ENCODE measurements around the gene TPH2. TPM values are rescaled to one million over a fixed set of nuclear protein-coding genes. Genes with fewer than 3 reads are reported as not detected.

The TPH2 gene
- total RNA-seq, 3 donors from 2014 or later: 0.13 TPM; not detected in 2

GRCh38 chr12:71950819-71951218 is 12.2 kb downstream of the TPH2 start:
- intact Hi-C loops (cut with DNase I, micrococcal nuclease): no loop called here
- no peak overlapping the region for H3K4me3 ChIP-seq
- H3K9me3 ChIP-seq: no peaks in the 10 kb centered on the region
- no peaks in the 10 kb centered on the region for H3K36me3 ChIP-seq (ENCODE audit: low read depth)
- no peaks in the 10 kb centered on the region for H3K4me1 ChIP-seq (ENCODE audit: low read depth)
- DNase-seq (no peak), ATAC-seq (no peak)
- TF ChIP-seq, protein P1, sequence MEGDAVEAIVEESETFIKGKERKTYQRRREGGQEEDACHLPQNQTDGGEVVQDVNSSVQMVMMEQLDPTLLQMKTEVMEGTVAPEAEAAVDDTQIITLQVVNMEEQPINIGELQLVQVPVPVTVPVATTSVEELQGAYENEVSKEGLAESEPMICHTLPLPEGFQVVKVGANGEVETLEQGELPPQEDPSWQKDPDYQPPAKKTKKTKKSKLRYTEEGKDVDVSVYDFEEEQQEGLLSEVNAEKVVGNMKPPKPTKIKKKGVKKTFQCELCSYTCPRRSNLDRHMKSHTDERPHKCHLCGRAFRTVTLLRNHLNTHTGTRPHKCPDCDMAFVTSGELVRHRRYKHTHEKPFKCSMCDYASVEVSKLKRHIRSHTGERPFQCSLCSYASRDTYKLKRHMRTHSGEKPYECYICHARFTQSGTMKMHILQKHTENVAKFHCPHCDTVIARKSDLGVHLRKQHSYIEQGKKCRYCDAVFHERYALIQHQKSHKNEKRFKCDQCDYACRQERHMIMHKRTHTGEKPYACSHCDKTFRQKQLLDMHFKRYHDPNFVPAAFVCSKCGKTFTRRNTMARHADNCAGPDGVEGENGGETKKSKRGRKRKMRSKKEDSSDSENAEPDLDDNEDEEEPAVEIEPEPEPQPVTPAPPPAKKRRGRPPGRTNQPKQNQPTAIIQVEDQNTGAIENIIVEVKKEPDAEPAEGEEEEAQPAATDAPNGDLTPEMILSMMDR (IDR thresholded peaks at IDR 0.05): no peak

GRCh38 chr12:71954083-71954778 is 15.6 kb downstream of the TPH2 start:
- no peaks in the 10 kb centered on the region for H3K36me3 ChIP-seq (ENCODE audit: low read depth)

DNA sequence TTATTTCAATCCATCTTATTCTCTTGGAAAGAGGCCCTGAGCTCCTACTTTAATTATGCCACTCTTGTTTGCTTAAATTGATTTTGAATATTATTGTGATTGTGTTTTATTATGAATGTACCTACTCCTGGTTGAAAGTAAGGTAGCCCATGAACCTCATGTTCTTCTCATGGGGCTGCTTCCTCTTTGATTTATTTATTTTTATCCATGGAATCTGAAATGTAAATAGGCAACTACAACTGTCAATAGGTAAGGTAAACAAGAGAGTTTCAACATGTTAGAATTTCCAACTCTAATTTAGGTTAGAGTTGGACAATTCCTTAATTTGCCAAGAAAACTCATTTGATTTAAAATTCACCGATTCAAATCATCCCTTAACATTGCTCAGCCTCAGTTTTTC is 16.2 kb downstream of the TPH2 start:
- DNase-seq: no peak
- intact Hi-C loops (cut with DNase I, micrococcal nuclease): no loop called here
- no peak overlapping the region for H3K4me3 ChIP-seq
- H3K36me3 ChIP-seq (ENCODE audit: low read depth): no peaks in the 10 kb centered on the region
- no peaks in the 10 kb centered on the region for H3K4me1 ChIP-seq (ENCODE audit: low read depth)
- ATAC-seq: no peak
- TF ChIP-seq, protein P1 (IDR thresholded peaks at IDR 0.05): no peak
- no peaks in the 10 kb centered on the region for H3K9me3 ChIP-seq

More at GRCh38 chr12:71954083-71954778, 15.6 kb downstream of the TPH2 start:
- Histone ChIP-seq H3K4me3 (no peak overlapping the region), H3K9me3 (no peaks in the 10 kb centered on the region), H3K4me1 (ENCODE audit: low read depth) (no peaks in the 10 kb centered on the region)
- intact Hi-C loops (cut with DNase I, micrococcal nuclease): no loop called here
- no peak for ATAC-seq
- TF ChIP-seq, protein P1 (IDR thresholded peaks at IDR 0.05): no peak
- DNase-seq: no peak

GRCh38 chr12:71955970-71956369 is 17.3 kb downstream of the TPH2 start:
- intact Hi-C loops (cut with DNase I, micrococcal nuclease): no loop called here
- TF ChIP-seq, protein P1 (IDR thresholded peaks at IDR 0.05): no peak
- no peak overlapping the region for H3K4me3 ChIP-seq
- no peak for DNase-seq
- no peak for ATAC-seq
- no peaks in the 10 kb centered on the region for H3K4me1 ChIP-seq (ENCODE audit: low read depth)
- H3K36me3 ChIP-seq (ENCODE audit: low read depth): no peaks in the 10 kb centered on the region
- no peaks in the 10 kb centered on the region for H3K9me3 ChIP-seq

- Histone ChIP-seq H3K4me1 (ENCODE audit: low read depth) (no peaks in the 10 kb centered on the region), H3K9me3 (no peaks in the 10 kb centered on the region), H3K4me3 (no peak overlapping the region), H3K36me3 (ENCODE audit: low read depth) (no peaks in the 10 kb centered on the region)
- TF ChIP-seq, protein P1 (IDR thresholded peaks at IDR 0.05): no peak
- ATAC-seq: no peak
- intact Hi-C loops (cut with DNase I, micrococcal nuclease): no loop called here
- no peak for DNase-seq
These were observed 19.4 kb downstream of the TPH2 start for GRCh38 chr12:71958056-71958455.

Measured in mucosa of descending colon (tissue), 3 donors.